IPS-20b (cell line): ENCODE measurements around the gene ITGAE.

ENCODE experiments used
- H3K27ac ChIP-seq: one replicate; pipeline ENCODE4 v1.5.1; 2013; ENCODE audit warnings: low read length
- H3K27me3 ChIP-seq: 2 replicates; pipeline ENCODE4 v1.6.1; 2013; ENCODE audit warnings: mild to moderate bottlenecking, low read length, inconsistent platforms; ENCODE audit not compliant: insufficient read depth
- H3K36me3 ChIP-seq: 2 replicates; pipeline ENCODE4 v1.6.1; 2013; ENCODE audit warnings: low read depth, mild to moderate bottlenecking, inconsistent platforms, low read length, moderate library complexity; ENCODE audit not compliant: insufficient read depth
- H3K4me1 ChIP-seq: 2 replicates; pipeline ENCODE4 v1.6.1; 2013; ENCODE audit warnings: mild to moderate bottlenecking, control low read depth, inconsistent platforms, low read length, moderate library complexity; ENCODE audit not compliant: insufficient read depth
- H3K4me3 ChIP-seq: 2 replicates; pipeline ENCODE4 v1.5.1; 2013; ENCODE audit warnings: mild to moderate bottlenecking, low read length, inconsistent platforms
- H3K9ac ChIP-seq: 2 replicates; pipeline ENCODE4 v1.6.1; 2013; ENCODE audit warnings: low read depth, mild to moderate bottlenecking, inconsistent platforms, low read length, moderate library complexity
- H3K9me3 ChIP-seq: 2 replicates; pipeline ENCODE4 v1.6.1; 2013; ENCODE audit warnings: mild to moderate bottlenecking, low read depth, low read length, inconsistent platforms; ENCODE audit not compliant: insufficient read depth

ITGAE gene

DNA sequence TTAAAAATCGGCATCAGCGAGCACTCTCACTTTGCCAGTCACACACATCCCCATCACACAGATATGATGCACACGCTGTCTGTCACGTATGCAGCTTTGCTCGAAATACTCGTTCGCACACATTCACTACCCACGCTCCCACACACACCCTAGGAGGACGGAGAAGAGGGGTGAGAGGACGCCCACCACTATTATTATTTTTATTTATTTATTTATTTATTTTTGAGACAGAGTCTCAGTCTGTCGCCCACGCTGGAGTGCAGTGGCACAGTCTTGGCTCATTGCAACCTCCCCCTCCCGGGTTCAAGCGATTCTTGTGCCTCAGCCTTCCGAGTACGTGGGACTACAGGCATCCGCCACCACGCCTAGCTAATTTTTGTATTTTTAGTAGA lies 46.9 kb downstream of the ITGAE start:
- Histone ChIP-seq H3K9me3 (no peaks in the 10 kb centered on the region), H3K4me3 (no peak overlapping the region), H3K36me3 (no peaks in the 10 kb centered on the region), H3K27me3 (no peaks in the 10 kb centered on the region), H3K9ac (no peak overlapping the region), H3K27ac (no peak overlapping the region), H3K4me1 (no peaks in the 10 kb centered on the region)

DNA sequence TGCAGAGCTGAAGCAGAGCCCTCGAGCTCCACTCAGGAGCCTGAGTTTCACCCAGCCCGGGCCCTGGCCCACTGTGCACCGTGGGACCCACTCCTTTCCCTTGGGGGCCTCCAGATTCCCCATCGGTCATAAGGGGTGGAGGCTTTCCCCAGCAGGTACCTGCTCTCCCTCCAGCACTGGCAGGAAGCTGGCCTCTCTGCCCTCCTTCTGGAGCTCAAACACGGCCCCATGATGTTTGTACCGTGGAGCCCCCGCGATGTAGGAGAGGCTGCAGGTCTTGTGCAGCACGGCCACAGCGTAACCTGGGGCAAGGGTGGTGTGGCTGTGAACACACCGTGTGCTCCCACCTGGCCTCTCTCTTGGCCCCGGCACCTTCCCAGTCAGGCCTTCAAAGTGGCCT lies 47.4 kb downstream of the ITGAE start:
- no peaks in the 10 kb centered on the region for H3K27me3 ChIP-seq
- no peak overlapping the region for H3K4me3 ChIP-seq
- H3K4me1 ChIP-seq, result no peaks in the 10 kb centered on the region
- H3K9me3 ChIP-seq, result no peaks in the 10 kb centered on the region
- H3K9ac ChIP-seq, result no peak overlapping the region
- H3K36me3 ChIP-seq, result no peaks in the 10 kb centered on the region
- no peak overlapping the region for H3K27ac ChIP-seq

DNA sequence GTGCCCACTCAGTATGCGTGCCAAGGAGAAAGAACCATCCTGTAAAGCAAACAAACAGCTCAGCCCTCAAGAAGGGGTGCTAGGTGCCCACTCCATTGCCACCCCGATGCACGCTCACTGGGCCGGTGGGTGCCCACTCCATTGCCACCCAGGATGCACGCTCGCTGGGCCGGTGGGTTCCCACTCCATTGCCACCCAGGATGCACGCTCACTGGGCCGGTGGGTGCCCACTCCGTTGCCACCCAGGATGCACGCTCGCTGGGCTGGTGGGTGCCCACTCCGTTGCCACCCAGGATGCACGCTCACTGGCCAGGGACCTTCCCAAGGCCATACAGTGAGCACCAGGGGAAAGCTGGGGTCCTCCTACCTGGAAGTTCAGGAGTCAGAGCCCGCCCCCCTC lies 49.2 kb downstream of the ITGAE start:
- Histone ChIP-seq H3K4me1 (no peaks in the 10 kb centered on the region), H3K4me3 (no peak overlapping the region), H3K27me3 (no peaks in the 10 kb centered on the region), H3K9ac (no peak overlapping the region), H3K27ac (no peak overlapping the region), H3K36me3 (no peaks in the 10 kb centered on the region), H3K9me3 (no peaks in the 10 kb centered on the region)

DNA sequence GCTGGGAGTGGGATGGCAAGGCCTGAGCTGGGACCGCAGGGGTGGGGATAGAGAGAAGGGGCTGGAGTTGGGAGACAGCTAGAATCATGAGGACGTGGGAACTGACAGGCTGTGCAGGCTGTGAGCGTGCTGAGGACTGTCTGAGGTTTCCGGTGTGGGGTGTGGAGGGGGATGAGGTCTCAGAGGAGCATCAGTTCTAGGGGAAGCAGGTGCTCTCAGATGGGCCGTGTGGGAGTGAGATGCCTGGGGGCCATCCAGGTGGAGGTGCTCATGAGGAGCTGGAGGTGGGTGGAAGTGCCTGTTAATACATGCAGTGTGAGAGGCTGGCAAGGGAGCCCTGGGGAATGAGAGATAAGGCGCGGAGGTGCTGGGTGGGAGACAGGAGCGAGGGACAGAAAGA lies 50.1 kb downstream of the ITGAE start:
- no peak overlapping the region for H3K27ac ChIP-seq
- H3K9ac ChIP-seq, result no peak overlapping the region
- no peaks in the 10 kb centered on the region for H3K36me3 ChIP-seq
- no peaks in the 10 kb centered on the region for H3K9me3 ChIP-seq
- H3K4me3 ChIP-seq, result no peak overlapping the region
- no peaks in the 10 kb centered on the region for H3K4me1 ChIP-seq
- no peaks in the 10 kb centered on the region for H3K27me3 ChIP-seq

DNA sequence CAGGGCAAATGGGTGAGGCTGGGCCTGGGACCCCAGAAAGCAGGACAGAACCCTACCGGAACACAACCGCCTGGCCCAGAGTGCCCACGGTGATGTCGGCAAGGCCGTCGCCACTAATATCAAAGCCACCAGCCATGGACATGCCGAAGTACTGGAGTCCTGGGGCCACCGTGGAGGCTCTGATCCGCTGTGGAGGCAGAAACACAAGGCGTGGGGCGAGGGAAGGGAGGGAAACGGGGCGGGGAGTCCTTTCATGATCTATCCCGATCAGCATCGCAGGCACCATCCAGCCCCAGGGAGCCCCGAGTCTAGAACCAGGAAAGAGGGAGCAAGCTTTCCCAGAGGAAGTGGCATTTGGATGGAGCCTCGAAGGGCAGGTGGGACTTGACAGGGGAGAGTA lies 50.7 kb downstream of the ITGAE start:
- Histone ChIP-seq H3K9me3 (no peaks in the 10 kb centered on the region), H3K27me3 (no peaks in the 10 kb centered on the region), H3K4me3 (no peak overlapping the region), H3K4me1 (no peaks in the 10 kb centered on the region), H3K27ac (no peak overlapping the region), H3K9ac (no peak overlapping the region), H3K36me3 (no peaks in the 10 kb centered on the region)

DNA sequence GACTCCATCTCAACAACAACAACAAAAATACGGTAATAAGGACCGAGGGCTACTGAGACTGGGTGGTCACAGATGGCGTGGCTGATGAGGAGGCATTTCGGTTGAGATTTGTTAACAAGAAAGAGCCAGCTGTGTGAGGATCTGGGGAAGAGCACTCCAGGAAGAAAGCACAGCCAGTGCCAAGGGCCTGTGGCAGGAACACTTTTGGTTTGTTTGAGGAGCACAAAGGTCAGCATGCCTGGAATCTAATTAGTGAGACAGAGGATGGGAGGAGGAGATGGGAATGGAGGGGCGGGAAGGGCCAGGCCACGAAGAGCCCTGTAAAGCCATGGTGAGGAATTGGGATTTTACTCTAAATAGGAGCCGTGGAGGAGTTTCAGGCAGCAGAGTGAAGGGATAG lies 52.4 kb downstream of the ITGAE start:
- H3K9me3 ChIP-seq, result no peaks in the 10 kb centered on the region
- no peaks in the 10 kb centered on the region for H3K4me1 ChIP-seq
- no peaks in the 10 kb centered on the region for H3K27me3 ChIP-seq
- H3K4me3 ChIP-seq, result no peak overlapping the region
- no peaks in the 10 kb centered on the region for H3K36me3 ChIP-seq
- no peak overlapping the region for H3K9ac ChIP-seq
- H3K27ac ChIP-seq, result no peak overlapping the region

DNA sequence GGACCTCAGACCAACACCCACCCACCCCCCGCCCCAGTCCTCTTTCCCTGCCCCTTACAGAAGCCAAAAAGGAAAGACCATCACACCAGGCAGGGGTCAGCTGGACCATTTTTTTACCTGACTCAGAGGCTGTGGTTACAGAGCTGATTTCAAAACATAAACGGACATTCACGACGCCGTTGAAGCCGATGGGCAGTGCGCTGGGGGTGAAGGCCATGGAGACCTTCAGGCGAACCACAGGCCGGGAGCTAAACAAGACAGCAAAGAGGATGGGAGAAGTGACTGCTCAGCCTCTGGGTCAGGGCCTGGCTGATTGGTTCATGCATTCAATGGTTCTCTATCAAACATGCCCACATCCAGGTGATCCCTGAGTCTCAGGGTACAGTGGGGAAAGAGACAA lies 53.2 kb downstream of the ITGAE start:
- no peaks in the 10 kb centered on the region for H3K4me1 ChIP-seq
- H3K27me3 ChIP-seq, result no peaks in the 10 kb centered on the region
- H3K9me3 ChIP-seq, result no peaks in the 10 kb centered on the region
- no peak overlapping the region for H3K27ac ChIP-seq
- H3K9ac ChIP-seq, result no peak overlapping the region
- no peak overlapping the region for H3K4me3 ChIP-seq
- H3K36me3 ChIP-seq, result no peaks in the 10 kb centered on the region

DNA sequence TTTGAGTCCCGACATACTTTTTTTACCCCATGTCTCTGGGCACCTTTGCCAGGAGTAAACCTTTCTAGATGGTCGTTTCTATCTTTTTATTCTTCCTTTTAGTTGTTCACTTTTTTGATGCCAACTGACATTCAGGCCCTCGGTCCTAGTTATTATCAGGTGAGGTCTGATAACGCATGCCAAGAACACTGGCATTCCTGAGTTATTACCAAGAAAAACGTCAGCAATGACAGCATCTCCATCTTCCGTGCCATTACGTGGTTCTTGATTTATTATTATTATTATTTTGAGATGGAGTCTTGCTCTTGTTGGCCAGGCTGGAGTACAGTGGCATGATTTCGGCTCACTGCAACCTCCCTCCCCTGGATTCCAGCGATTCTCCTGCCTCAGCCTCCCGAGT lies 55.9 kb downstream of the ITGAE start:
- Histone ChIP-seq H3K4me3 (no peak overlapping the region), H3K27ac (no peak overlapping the region), H3K4me1 (no peaks in the 10 kb centered on the region), H3K9me3 (no peaks in the 10 kb centered on the region), H3K36me3 (no peaks in the 10 kb centered on the region), H3K27me3 (no peaks in the 10 kb centered on the region), H3K9ac (no peak overlapping the region)

DNA sequence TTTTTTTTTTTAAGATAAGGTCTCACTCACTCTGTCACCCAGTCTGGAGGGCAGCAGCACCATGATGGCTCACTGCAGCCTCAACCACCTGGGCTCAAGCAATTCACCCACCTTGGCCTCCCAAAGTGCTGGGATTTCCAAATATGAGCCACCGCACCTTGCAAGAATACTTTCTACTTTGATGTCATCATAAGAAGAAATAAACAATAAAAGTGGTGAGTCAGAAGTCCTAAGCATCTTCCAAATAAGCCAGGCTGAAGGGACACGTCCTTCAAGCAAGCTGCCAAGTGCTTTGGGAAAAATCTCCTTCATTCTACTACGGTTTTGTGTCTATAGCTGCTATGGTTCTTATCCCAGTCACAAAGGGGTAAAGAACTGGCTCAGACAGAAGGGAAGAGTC lies 57.0 kb downstream of the ITGAE start:
- no peaks in the 10 kb centered on the region for H3K36me3 ChIP-seq
- no peak overlapping the region for H3K9ac ChIP-seq
- H3K4me3 ChIP-seq, result no peak overlapping the region
- no peak overlapping the region for H3K27ac ChIP-seq
- no peaks in the 10 kb centered on the region for H3K27me3 ChIP-seq
- no peaks in the 10 kb centered on the region; the same call in 1 of the 2 replicates for H3K4me1 ChIP-seq
- H3K9me3 ChIP-seq, result no peaks in the 10 kb centered on the region

DNA sequence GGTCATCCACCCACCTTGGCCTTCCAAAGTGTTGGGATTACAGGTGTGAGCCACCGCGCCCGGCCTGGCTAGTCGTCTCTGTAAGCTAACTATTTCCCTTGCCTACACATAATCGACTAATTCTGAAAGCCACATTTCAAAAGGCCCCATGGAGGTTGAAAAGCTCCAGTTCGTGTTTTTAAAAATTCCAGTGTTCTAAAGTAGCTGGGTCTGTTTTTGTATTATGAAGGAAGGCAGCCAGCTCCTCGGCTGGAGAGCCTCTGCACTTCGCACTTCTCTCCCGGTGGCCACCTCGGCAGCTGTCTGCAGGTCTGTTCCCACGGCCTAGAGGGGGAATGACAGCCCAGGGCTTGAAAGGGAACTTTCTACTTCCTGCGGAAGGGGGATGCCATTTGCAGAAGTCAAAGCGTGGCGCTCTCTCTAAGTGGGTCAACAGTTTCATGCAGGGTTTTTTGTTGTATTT lies 60.3 kb downstream of the ITGAE start:
- no peak overlapping the region for H3K27ac ChIP-seq
- no peak overlapping the region for H3K9ac ChIP-seq

DNA sequence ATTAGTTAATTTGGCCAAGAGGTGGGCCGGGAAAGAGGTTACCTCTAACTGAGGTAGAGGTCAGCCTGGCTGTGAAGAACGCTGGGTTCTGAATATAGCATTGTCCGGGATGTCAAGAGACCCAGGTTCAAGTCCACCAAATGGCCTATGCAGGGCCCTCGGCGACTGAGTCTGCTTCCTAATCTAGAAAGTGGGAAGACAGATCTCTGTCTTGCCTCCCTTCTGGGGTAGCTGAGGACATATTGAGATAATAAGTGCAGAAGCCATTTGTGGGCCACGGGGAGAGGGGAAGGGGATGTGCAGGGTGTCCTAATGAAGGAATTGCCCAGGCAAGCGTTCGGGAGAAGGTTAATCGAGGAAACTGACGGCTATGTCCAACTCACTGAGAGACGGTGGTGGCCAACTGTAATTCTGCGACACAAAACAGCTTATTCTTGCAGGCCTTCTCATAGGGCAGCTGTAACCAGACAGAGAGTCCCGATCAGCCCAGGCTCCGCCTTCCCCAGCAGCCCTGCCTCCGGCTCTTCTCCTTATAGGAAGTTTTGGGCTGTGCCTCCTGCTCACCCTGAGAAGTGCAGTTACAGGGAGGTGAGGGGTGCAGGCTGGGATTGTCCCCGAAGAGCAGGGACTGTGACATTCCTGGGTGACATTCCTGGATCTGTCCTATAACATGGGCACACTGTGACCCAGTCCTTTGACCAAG lies 61.4 kb downstream of the ITGAE start:
- Histone ChIP-seq H3K36me3 (no peaks in the 10 kb centered on the region), H3K27me3 (no peaks in the 10 kb centered on the region), H3K27ac (no peak overlapping the region), H3K9me3 (no peaks in the 10 kb centered on the region), H3K4me3 (no peak overlapping the region), H3K4me1 (peaks cover 5% of the 10 kb centered on the region; the same call in 1 of the 2 replicates), H3K9ac (no peak overlapping the region)

More for the DNA sequence above, 60.3 kb downstream of the ITGAE start:
- Histone ChIP-seq H3K4me1 (peaks cover 5% of the 10 kb centered on the region; the same call in 1 of the 2 replicates), H3K36me3 (no peaks in the 10 kb centered on the region), H3K27me3 (no peaks in the 10 kb centered on the region), H3K4me3 (no peak overlapping the region), H3K9me3 (no peaks in the 10 kb centered on the region)

DNA sequence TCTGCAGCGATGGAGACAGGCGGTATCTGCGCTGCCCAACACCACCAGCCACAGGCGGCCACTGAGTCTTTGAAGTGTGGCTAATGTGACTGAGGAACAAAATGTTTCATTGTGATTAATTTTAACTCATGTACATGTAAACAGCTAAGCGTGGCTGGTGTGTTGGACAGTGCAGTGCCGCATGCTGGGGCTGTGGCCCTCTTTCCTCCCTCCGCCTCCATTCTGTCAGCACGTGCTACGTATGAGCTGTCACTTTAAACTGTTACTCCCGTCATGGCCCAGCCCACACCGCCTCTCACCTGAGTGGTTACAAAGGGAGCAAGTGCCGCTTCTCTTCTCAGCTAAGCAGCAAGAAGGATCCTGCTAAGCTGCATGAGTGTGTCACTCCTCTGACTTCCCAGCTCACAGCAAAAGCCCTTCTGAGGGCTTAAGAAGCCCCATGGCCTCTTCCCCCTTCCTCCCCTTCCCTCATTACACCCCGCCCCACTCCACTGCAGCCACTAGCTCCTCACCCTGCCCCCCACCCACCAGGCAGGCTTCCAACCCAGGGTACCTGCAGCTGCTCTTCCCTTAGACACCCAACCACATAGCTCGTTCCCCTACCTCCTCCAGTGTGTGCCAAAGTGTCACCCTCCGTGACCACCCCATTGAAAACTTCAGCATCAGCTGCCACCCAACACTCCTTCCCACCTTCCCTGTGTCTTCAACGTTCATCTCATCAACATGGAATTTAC lies 62.3 kb downstream of the ITGAE start:
- H3K4me3 ChIP-seq, result no peak overlapping the region
- no peaks in the 10 kb centered on the region for H3K36me3 ChIP-seq
- H3K27me3 ChIP-seq, result no peaks in the 10 kb centered on the region
- H3K9ac ChIP-seq, result no peak overlapping the region
- H3K4me1 ChIP-seq, result peaks cover 5% of the 10 kb centered on the region; the same call in 1 of the 2 replicates
- H3K27ac ChIP-seq, result no peak overlapping the region
- H3K9me3 ChIP-seq, result no peaks in the 10 kb centered on the region
